Measurements from ENCODE around the gene LSP1. TPM values are rescaled to one million over a fixed set of nuclear protein-coding genes. Genes with fewer than 3 reads are reported as not detected.

The LSP1 gene
- total and polyA plus RNA-seq, 2 of the 13 experiments (the other 11 are each of a cell fraction or from before 2014, with no cell fraction given): 0.59 to 1.00 TPM

DNA sequence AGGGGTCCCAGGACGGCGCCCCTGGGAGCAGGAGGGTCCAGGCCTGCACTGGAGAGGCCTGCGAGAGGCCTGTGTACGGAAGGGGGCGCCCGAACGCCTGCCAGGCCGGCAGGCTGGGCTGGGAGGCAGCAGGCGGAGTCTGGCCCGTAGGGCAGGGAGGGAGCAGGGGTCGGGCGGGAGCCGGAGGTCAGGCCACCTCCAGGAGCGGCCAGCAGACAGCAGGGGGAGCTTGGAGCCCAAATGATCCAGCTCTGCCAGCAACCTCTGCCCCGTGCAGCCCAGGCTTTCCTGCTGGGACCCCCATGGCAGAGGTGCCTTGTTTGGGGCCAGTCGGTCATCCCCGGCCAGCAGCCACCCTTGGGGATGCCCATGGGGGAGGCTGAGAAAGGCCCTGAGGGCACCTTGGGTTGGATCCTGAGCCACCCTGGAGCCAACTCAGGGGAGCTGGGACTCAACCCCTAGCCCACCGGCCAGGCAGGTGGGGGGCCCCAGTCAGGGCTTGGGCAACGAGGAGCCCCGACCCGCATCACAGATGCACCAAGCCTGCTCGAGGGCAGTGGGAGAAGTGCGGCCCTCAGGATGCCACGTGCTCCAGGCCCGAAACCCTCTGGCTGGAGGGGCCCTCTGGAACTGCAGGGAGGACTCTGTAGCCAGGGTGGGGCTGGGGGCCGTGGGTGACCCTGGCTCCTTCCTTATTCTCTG is 27.7 kb upstream of the LSP1 start (continued):
- TF ChIP-seq, protein P1, sequence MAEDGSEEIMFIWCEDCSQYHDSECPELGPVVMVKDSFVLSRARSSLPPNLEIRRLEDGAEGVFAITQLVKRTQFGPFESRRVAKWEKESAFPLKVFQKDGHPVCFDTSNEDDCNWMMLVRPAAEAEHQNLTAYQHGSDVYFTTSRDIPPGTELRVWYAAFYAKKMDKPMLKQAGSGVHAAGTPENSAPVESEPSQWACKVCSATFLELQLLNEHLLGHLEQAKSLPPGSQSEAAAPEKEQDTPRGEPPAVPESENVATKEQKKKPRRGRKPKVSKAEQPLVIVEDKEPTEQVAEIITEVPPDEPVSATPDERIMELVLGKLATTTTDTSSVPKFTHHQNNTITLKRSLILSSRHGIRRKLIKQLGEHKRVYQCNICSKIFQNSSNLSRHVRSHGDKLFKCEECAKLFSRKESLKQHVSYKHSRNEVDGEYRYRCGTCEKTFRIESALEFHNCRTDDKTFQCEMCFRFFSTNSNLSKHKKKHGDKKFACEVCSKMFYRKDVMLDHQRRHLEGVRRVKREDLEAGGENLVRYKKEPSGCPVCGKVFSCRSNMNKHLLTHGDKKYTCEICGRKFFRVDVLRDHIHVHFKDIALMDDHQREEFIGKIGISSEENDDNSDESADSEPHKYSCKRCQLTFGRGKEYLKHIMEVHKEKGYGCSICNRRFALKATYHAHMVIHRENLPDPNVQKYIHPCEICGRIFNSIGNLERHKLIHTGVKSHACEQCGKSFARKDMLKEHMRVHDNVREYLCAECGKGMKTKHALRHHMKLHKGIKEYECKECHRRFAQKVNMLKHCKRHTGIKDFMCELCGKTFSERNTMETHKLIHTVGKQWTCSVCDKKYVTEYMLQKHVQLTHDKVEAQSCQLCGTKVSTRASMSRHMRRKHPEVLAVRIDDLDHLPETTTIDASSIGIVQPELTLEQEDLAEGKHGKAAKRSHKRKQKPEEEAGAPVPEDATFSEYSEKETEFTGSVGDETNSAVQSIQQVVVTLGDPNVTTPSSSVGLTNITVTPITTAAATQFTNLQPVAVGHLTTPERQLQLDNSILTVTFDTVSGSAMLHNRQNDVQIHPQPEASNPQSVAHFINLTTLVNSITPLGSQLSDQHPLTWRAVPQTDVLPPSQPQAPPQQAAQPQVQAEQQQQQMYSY (CRISPR knock-in tag; IDR thresholded peaks at IDR 0.05): peak; percentile 34; the same call in 1 of the 2 replicates
- TF ChIP-seq RFX5 (IDR thresholded peaks at IDR 0.05; ENCODE audit: low read depth, low read length): no peak
- TF ChIP-seq, protein P2, sequence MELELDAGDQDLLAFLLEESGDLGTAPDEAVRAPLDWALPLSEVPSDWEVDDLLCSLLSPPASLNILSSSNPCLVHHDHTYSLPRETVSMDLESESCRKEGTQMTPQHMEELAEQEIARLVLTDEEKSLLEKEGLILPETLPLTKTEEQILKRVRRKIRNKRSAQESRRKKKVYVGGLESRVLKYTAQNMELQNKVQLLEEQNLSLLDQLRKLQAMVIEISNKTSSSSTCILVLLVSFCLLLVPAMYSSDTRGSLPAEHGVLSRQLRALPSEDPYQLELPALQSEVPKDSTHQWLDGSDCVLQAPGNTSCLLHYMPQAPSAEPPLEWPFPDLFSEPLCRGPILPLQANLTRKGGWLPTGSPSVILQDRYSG (CRISPR knock-in tag; IDR thresholded peaks at IDR 0.05): no peak
- no peak for TF ChIP-seq U2AF2 (IDR thresholded peaks at IDR 0.05; ENCODE audit: low read depth, low read length)
- peak; percentile 47; the same call in 1 of the 2 replicates for TF ChIP-seq ZNF383 (CRISPR knock-in tag; IDR thresholded peaks at IDR 0.05; ENCODE audit: borderline replicate concordance)
- no peak for TF ChIP-seq ZNF30 (CRISPR knock-in tag; IDR thresholded peaks at IDR 0.05)
- peak; percentile 75; the same call in 1 of the 2 replicates for TF ChIP-seq TBX2 (CRISPR knock-in tag; IDR thresholded peaks at IDR 0.05; ENCODE audit: borderline replicate concordance)
- TF ChIP-seq ATF7-NPFF (CRISPR knock-in tag; IDR thresholded peaks at IDR 0.05; ENCODE audit: low read depth): no peak
- no peak for TF ChIP-seq ZNF83 (CRISPR knock-in tag; IDR thresholded peaks at IDR 0.05; ENCODE audit: borderline replicate concordance)
- TF ChIP-seq ZNF550 (CRISPR knock-in tag; IDR thresholded peaks at IDR 0.05; ENCODE audit: borderline replicate concordance): no peak
- TF ChIP-seq RFX3 (CRISPR knock-in tag; IDR thresholded peaks at IDR 0.05): no peak
- no peak for TF ChIP-seq ZNF317 (CRISPR knock-in tag; IDR thresholded peaks at IDR 0.05)
- TF ChIP-seq NFIB (CRISPR knock-in tag; IDR thresholded peaks at IDR 0.05; ENCODE audit: borderline replicate concordance): no peak
- TF ChIP-seq, protein P3, sequence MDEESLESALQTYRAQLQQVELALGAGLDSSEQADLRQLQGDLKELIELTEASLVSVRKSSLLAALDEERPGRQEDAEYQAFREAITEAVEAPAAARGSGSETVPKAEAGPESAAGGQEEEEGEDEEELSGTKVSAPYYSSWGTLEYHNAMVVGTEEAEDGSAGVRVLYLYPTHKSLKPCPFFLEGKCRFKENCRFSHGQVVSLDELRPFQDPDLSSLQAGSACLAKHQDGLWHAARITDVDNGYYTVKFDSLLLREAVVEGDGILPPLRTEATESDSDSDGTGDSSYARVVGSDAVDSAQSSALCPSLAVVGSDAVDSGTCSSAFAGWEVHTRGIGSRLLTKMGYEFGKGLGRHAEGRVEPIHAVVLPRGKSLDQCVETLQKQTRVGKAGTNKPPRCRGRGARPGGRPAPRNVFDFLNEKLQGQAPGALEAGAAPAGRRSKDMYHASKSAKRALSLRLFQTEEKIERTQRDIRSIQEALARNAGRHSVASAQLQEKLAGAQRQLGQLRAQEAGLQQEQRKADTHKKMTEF (CRISPR knock-in tag; IDR thresholded peaks at IDR 0.05): peak; percentile 65
- peak; percentile 54 for TF ChIP-seq KAT8 (CRISPR knock-in tag; IDR thresholded peaks at IDR 0.05)
- no peak for TF ChIP-seq ZNF816 (CRISPR knock-in tag; IDR thresholded peaks at IDR 0.05; ENCODE audit: borderline replicate concordance)
- no peak for TF ChIP-seq ZNF652 (CRISPR knock-in tag; IDR thresholded peaks at IDR 0.05; ENCODE audit: borderline replicate concordance, low read depth)
- no peak for TF ChIP-seq CREM (IDR thresholded peaks at IDR 0.05)
- TF ChIP-seq CREM (CRISPR knock-in tag; IDR thresholded peaks at IDR 0.05): no peak
- TF ChIP-seq FOXO1 (CRISPR knock-in tag; IDR thresholded peaks at IDR 0.05): peak; percentile 52; the same call in 1 of the 2 replicates
- TF ChIP-seq, protein P4, sequence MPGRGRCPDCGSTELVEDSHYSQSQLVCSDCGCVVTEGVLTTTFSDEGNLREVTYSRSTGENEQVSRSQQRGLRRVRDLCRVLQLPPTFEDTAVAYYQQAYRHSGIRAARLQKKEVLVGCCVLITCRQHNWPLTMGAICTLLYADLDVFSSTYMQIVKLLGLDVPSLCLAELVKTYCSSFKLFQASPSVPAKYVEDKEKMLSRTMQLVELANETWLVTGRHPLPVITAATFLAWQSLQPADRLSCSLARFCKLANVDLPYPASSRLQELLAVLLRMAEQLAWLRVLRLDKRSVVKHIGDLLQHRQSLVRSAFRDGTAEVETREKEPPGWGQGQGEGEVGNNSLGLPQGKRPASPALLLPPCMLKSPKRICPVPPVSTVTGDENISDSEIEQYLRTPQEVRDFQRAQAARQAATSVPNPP (CRISPR knock-in tag; IDR thresholded peaks at IDR 0.05): no peak
- TF ChIP-seq SRSF4 (IDR thresholded peaks at IDR 0.05; ENCODE audit: low read depth, low read length, poor library complexity, severe bottlenecking): no peak
- no peak for TF ChIP-seq JUNB (CRISPR knock-in tag; IDR thresholded peaks at IDR 0.05; ENCODE audit: borderline replicate concordance)
- peak; percentile 69; the same call in 1 of the 2 replicates for TF ChIP-seq ZNF44 (CRISPR knock-in tag; IDR thresholded peaks at IDR 0.05)

Data from HepG2 (cell line).